BJ (cell line): Measurements from ENCODE around the gene BRPF1. TPM values are rescaled to one million over a fixed set of nuclear protein-coding genes. Genes with fewer than 3 reads are reported as not detected.

Experiments
- CTCF ChIA-PET: fragments of 350-600 bp; formaldehyde crosslinking; extraction: SDS; loops from one replicate; lab custom pipeline; 2021; ENCODE audit warnings: antibody characterized with exemption, inconsistent platforms; lab: Yijun Ruan, JAX
- POLR2A ChIA-PET: fragments of 300-600 bp; sonication (Branson Sonifier 250); formaldehyde crosslinking; extraction: SDS; loops from one replicate; lab custom pipeline; 2021; ENCODE audit warnings: antibody characterized with exemption; lab: Charles Lee
- DNase-seq: peaks from one replicate; pipeline ENCODE4 v3.0.0-alpha.2; 2011; ENCODE audit warnings: low read depth
- H3K27me3 ChIP-seq: 2 replicates; pipeline ENCODE4 v1.6.0; 2011; ENCODE audit warnings: low read length; ENCODE audit not compliant: control insufficient read depth, insufficient read depth
- H3K36me3 ChIP-seq: 2 replicates; pipeline ENCODE4 v1.5.1; 2011; ENCODE audit warnings: low read length; ENCODE audit not compliant: control insufficient read depth, insufficient read depth
- H3K4me3 ChIP-seq: 2 replicates; pipeline ENCODE4 v1.5.1; 2011; ENCODE audit warnings: low read depth, mild to moderate bottlenecking, control low read depth, low read length
- polyA plus RNA-seq: library from polyadenylated mRNA; depleted of rRNA; stranded (reverse); fragments of >200 nt; gene quantifications from 2 replicates; pipeline ENCODE4 v1.2.3, GENCODE V29; 2011
- TF ChIP-seq, protein P1 (sequence below): IDR thresholded peaks from 2 replicates; pipeline ENCODE4 v1.5.1; 2011; ENCODE audit warnings: low read depth, mild to moderate bottlenecking, control low read depth, inconsistent platforms, low read length, moderate library complexity; ENCODE audit not compliant: insufficient read depth

Gene BRPF1
- polyA plus RNA-seq, 1 experiment: 10.0 TPM

- peaks cover 27% of the 10 kb centered on the region for H3K36me3 ChIP-seq
- H3K4me3 ChIP-seq: no peak overlapping the region
- DNase-seq: no peak
- H3K27me3 ChIP-seq: no peaks in the 10 kb centered on the region
- ChIA-PET POLR2A (no interaction called here), CTCF (no interaction called here)
- TF ChIP-seq, protein P1, sequence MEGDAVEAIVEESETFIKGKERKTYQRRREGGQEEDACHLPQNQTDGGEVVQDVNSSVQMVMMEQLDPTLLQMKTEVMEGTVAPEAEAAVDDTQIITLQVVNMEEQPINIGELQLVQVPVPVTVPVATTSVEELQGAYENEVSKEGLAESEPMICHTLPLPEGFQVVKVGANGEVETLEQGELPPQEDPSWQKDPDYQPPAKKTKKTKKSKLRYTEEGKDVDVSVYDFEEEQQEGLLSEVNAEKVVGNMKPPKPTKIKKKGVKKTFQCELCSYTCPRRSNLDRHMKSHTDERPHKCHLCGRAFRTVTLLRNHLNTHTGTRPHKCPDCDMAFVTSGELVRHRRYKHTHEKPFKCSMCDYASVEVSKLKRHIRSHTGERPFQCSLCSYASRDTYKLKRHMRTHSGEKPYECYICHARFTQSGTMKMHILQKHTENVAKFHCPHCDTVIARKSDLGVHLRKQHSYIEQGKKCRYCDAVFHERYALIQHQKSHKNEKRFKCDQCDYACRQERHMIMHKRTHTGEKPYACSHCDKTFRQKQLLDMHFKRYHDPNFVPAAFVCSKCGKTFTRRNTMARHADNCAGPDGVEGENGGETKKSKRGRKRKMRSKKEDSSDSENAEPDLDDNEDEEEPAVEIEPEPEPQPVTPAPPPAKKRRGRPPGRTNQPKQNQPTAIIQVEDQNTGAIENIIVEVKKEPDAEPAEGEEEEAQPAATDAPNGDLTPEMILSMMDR: no peak
These were observed 50.6 kb downstream of the BRPF1 start for GRCh38 chr3:9781978-9782603.

DNA sequence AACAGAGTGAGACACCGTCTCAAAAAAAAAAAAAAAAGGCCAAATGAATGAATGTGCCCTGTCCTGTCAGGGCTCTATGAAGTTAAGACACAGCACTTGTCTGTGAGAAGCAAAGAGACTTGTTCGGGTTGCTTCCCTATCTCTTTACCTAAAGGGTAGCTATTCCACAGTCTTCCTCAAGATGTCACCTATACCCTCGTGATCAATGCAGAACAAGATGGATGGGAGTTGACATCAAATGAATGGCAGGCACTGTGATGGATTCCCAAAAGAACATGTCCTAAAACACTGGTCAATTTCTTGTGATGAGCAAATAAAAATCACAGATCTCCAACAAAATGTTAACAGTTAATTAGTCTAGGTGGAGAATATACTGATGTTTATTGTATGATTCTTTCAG lies 51.2 kb downstream of the BRPF1 start:
- TF ChIP-seq, protein P1: no peak
- H3K36me3 ChIP-seq: peaks cover 32% of the 10 kb centered on the region
- no peaks in the 10 kb centered on the region for H3K27me3 ChIP-seq
- no peak for DNase-seq
- CTCF ChIA-PET: no interaction called here
- H3K4me3 ChIP-seq: no peak overlapping the region
- POLR2A ChIA-PET: no interaction called here

DNA sequence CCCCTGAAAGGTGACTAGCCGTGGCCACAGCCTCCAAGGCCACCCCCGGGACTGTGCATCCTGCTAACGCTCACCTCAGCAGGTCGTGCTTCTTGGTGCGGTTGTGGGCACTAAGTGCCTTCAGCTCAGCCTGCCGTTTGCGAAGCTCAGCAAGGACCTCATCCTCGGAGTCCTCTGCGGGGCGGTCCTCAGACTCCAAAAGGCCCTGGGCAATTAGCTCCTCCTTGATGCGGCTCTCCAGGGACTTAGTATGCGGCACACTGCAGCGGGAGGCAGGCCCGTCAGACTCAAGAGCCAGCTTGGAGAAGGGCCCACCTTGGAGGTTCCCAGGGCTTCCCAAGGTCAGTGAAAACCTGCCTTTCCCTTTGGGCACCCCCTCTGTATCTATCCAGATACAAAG lies 52.4 kb downstream of the BRPF1 start:
- no peak for DNase-seq

DNA sequence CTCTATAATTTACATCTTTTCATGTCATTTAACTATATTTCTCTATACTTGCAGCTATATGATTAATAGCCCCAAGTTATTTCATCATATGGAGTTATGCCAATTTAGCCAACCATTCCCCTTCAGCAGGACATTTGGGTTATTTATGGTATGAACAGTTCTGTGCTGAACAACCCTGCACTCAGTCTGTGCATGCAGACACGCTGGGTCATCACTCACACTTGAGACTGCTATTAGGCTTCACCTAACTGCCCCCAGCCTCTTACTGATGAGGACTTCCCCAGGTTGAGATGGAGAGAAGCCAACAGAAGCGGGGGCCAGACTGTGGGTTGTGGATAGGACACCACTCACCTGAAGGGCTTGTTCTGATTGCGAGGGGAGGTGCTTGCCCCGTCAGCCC lies 53.4 kb downstream of the BRPF1 start:
- Histone ChIP-seq H3K27me3 (no peaks in the 10 kb centered on the region), H3K4me3 (no peak overlapping the region), H3K36me3 (peaks cover 42% of the 10 kb centered on the region)
- TF ChIP-seq, protein P1: no peak
- ChIA-PET CTCF (no interaction called here), POLR2A (no interaction called here)
- no peak for DNase-seq

More for the DNA sequence above, 52.4 kb downstream of the BRPF1 start:
- ChIA-PET POLR2A (no interaction called here), CTCF (no interaction called here)
- Histone ChIP-seq H3K4me3 (no peak overlapping the region), H3K27me3 (no peaks in the 10 kb centered on the region), H3K36me3 (peaks cover 34% of the 10 kb centered on the region)
- TF ChIP-seq, protein P1: no peak

DNA sequence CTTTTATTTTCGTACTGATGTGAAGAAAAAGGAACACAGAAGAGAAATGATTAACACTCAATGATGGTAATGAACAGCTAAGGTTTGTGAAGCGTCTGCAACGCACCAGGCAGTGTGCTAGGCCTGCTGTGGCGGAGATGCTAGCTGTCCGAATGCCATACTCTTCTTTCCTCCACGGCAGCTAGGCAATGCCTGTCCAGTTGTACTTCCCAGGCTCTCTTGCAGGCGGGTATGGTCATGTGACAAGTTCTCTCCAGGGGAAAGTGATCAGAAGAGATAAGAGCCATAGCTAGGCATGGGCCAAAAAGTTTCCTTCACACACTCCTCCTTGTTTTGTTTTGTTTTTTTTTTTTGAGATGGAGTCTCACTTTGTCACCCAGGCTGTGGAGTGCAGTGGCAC lies 54.1 kb downstream of the BRPF1 start:
- CTCF ChIA-PET: interaction anchor here (0.7 kb wide), 1 partner anchor 16 kb away, joined by 4 read pairs; no protein-coding TSS in a partner anchor
- peaks cover 38% of the 10 kb centered on the region for H3K36me3 ChIP-seq
- POLR2A ChIA-PET: no interaction called here
- no peaks in the 10 kb centered on the region for H3K27me3 ChIP-seq
- TF ChIP-seq, protein P1: no peak
- DNase-seq: no peak
- H3K4me3 ChIP-seq: no peak overlapping the region
